C4-2B (cell line): ENCODE data around the gene CCT8L2.
"Not testable (repeated sequence)": the region's sequence is repeated elsewhere in the genome, so short reads cannot be mapped to it uniquely, and the experiment has no call there.

Experiments
- CTCF ChIP-seq: fragments of 450-650 bp; conservative IDR thresholded peaks from 2 replicates; pipeline ENCODE4 v1.5.1; 2017; ENCODE audit warnings: mild to moderate bottlenecking
- ZFX ChIP-seq: fragments of 450-650 bp; IDR thresholded peaks from 2 replicates; pipeline ENCODE4 v1.6.1; 2017

GRCh38 chr22:16557511-16557910, 35.1 kb downstream of the CCT8L2 start:
- TF ChIP-seq CTCF, ZFX: not testable (repeated sequence)
